Stimulated activated CD8-positive, alpha-beta memory T cell treated with anti-CD3 and anti-CD28 coated beads, Interleukin-7, amount 100 ng/mL, for 1 hour (primary cell): ENCODE measurements around the gene THOP1.
A peak's percentile ranks its signal among the peaks of the same experiment; 100 is the strongest.

Experiments
- DNase-seq, 2 donors: peaks; one replicate each; pipeline ENCODE4 v3.0.0-alpha.2; 2020; ENCODE audit warnings: low read depth in 2 of 2

THOP1 gene

DNA sequence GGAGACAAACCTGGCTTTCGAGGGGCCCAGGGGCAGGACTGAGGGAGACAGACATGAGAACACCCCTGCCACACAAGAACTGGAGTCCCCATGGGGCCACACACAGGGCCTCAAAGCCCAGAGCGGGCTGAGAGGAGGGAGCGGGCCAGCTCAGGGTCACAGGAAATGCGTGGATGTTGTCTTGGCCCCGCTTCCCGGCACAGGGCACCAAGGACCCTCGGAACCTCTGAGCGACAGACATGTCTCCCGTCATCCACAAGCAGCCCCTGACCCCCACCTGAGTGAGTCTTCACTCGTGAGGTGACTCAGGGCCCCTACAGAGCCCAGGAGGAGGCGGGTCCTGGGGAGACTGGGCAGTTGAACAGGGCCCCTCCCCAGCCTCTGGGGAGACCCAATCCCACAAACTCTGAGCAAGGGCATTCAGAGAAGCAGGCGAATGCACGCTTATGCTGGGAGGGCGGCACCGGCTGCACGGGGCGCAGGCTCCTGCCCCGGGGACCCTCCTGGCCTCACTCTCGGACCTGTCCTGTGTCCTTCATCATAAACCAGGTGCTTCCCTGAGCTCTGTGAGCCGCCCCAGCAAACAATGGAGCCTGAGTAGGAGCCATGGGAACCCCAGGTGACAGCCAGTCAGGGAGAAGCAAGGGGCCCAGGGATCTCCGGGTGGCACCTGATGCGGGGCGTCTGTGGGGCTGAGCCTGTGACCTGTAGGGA, 22.4 kb upstream of the THOP1 start:
- no peak for DNase-seq

DNA sequence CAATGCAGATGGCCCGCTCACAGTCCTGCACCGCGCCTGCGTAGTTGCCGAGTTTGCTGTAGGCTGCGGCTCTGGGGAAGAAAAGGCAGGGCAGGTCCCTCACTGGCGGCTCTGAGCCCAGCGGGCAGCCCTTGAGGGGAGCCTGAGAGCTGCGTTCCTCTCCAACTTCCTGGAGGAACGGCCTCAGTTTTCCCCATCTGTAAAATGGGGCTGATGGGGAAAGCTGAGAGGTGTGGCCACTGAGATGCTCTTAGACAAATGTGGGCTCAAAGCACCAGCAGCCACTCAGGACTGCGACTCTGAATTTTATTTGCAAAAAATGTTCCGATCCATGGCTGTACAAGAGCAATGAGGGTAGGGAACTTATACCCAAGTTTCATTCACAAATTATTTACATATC, 21.6 kb upstream of the THOP1 start:
- no peak for DNase-seq

DNA sequence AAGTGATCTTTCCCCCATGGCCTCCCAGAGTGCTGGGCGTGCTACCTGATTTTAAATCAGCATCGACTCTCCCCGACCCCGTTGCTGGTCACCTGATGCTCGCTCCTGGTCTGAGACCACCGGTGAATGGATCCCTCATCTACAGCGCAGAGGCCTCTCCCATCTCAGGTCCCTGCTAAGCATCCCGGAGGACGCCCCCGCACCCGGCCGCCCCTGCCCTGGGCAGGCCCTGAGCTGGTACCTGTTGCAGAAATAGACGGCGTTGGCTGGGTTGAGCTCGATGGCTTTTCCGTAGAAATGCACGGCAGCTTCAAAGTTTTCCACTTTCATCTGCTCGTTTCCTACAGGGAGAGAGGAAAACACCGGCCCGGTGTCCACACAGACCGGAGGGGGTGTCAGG, 20.4 kb upstream of the THOP1 start:
- no peak for DNase-seq

DNA sequence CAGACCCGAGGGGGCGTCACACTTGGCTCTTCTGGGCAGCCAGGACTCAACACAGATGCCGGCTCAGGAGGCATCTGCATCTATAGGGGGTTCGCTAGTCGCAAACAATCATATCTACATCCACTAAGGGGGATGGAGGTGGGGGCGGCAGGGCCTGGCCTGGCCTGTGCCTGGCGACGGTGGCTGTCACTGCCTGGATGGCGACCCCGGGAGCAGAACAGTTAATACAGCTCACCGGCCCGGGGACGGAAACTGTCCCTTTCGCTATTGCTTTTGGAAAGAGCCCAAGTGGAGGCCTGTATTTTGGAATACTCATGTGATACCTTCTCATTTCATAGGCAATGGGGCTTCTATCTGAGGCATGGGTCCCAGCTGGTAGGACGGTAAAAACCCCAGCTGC, 19.9 kb upstream of the THOP1 start:
- DNase-seq = no peak

DNA sequence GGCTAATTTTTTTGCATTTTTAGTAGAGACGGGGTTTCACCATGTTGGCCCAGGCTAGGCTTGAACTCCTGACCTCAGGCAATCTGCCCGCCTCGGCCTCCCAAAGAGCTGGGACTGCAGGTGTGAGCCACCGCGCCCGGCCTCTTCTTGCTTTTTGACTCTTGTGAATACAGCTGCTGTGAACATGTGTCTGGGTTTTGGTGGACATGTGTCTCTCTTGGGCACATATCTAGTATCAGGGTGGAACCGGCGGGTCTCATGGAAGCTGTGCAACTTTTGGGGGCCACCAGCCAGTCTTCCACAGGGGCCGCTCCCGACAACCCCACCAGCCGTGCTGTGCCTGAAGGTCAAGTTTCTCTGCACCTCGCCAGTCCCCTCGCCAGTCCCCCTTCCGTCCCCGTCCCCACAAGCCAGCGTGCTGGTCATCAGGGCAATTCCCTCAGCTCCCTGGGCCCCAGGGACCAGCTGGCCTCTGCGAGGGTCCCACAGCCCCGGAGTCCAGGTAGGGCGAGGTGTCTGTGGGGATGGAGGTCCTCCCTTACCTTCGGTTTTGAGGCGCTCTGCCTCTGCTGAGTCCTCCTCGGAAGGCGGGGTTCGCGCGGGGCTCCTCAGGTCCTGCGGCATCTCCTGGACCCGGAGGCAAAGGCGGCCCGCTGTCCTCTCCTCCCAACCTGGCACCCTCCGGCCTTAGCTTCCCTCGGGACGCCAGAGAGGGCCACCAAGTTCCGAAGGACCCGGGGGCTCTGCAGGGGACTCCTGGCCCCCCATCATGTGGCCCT, 18.5 kb upstream of the THOP1 start:
- no peak for DNase-seq

DNA sequence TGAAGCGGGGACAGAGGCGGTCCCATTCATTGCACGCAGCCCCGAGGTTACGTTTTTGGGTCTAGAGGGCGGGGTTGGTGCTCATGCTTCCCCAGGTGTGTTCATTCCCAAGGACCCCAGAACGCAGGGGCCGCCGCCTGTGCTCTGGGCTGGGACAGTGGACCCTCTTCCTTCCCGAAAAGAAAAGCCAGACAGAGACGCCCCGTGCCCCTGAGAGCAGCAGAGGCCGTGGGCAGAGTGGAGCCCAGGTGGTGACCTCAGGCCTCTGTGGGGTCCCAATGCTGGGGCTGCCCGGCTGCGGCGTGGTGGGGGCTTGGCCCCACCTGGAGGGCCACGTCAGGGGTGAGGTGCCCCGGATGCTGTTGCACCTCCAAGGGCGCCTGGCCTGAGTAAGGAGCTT, 17.6 kb upstream of the THOP1 start:
- no peak for DNase-seq

DNA sequence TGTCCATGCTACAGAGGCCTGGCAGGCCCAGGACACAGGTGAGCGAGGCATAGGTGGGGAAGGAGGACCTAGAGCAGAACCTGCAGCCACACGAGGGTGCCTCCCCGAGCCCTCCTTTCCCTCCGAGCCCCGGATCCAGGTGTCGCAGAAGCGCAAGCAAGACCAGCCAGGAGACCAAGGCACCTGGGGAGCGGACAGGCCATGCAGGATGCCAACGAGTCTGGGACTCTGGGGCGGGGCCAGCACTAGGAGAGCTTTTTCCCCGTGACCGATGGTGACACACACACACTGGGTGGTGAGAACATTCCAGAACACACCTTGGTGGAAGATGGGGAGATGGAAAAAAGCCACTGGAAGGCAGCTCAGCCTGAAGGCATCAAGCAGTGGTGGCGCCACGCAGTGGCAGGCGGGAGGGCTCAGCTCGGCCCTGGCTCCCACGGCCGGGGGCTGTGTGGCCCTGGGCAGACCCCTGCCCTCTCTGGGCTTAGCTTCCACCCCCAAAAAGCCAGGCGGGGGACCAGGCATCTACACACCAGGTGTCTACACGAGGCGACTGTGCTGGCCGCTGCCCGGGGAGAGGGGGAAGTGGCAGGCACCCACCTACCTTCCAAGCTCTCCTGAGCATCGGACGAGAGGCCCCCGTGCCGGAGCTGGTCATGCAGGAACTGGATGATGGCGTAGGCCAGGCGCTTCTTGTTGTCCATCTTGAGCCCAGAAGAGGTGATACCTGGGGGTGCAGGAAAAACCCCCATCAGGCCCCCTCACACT, 16.8 kb upstream of the THOP1 start:
- no peak for DNase-seq

DNA sequence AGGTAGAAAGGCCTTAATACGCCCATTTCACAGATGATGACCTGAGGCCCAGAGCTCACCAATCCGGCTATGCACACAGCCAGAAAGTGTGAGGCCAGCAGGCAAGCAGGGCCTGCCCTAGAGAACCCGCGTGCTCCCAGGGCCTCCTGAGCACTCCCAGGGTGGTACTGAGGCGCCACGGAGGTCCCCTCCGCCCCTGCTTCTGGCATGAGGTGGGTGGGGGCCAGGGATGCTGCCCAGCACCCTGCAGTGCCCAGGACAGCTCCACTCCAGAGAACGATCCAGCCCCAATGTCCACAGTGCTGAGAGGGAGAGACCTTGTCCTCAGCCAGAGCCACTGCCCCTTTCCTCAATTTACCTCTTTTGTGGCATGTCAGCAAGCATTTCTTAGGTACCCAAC, 16.1 kb upstream of the THOP1 start:
- no peak for DNase-seq

DNA sequence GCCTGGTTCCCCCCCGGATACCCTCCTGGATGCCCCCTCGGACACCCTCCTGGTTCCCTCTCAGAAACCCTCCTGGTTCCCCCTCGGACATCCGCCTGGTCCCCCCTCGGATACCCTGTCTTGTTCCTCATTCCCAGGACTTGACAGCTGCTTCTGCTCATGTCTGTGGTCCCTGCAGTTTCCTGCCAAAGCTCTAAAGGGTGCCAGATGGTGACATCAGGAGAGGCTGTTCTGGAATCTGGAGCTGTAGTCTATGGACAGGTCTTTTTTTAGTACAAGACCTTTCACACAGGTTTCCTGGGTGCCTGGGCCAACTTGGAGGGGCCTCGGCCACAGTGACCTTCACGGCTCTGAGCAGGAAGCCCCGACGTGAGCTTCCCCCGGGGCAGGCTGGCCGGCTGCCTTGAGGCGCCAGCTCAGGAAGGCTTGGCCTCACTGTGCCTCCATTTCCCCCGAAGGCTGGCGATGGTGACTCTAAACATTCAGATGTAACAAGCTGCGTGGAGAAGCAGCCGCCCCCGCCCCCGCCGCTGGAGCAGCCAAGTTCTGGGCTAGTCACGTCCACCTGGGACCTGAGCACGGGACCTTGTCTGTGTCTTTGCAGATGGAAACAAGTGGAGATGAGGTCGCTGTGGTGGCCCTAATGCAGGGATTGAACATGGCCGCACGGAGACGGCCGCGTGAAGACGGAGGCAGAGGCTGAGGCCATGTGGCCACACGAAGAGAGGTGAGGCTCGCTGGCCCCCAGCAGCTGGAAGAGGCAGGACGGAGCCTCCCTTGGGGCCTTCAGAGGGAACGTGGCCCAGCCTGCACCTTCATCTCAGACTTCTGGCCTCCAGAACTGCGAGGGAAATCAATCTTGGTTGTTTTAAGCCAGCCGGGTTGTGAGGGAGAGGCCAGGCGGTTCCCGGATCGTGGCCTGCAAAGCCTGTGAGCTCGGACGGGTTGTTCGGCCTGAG, 15.0 kb upstream of the THOP1 start:
- DNase-seq = no peak

DNA sequence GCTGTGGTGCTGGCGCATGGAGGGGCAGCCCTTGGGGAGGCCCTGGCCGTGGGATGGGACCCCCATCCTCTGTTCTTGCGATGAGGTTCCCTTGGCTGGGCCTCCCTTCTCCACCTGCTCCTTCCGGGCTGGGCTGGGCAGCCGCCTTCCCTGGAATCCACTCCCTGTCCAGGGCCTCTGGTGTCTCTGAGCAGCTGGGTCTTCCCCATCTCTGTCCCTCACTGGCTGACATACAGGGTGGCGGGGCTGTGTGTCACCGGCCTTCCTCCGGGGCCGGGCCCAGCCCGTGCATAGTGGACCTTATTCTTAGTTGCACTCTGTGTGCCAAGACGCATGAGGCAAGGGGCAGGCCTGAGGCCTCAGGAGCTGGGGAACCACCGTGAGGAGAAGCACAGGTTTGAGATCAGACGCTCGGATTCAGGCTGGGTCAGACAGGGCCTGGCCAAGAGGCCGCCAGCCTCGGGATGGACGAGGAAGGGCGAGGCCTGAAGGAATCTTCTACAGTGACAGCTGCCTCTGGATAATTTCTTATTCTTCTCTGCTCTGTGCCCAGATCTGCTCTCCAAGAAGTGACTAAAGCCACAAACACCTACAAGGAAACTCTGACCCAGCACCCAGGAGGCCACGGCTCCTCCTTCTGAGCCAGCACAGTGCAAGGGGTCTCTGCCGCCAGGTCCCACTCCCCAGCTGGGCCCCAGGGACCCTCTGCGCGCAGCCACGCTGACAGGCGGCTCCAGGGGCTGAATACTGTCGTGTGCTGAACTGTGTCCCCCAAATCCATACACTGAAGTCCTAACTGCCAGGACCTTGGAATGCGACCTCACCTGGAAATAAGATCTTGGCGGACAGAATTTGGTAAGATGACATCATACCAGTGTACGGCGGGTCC, 13.3 kb upstream of the THOP1 start:
- no peak for DNase-seq

DNA sequence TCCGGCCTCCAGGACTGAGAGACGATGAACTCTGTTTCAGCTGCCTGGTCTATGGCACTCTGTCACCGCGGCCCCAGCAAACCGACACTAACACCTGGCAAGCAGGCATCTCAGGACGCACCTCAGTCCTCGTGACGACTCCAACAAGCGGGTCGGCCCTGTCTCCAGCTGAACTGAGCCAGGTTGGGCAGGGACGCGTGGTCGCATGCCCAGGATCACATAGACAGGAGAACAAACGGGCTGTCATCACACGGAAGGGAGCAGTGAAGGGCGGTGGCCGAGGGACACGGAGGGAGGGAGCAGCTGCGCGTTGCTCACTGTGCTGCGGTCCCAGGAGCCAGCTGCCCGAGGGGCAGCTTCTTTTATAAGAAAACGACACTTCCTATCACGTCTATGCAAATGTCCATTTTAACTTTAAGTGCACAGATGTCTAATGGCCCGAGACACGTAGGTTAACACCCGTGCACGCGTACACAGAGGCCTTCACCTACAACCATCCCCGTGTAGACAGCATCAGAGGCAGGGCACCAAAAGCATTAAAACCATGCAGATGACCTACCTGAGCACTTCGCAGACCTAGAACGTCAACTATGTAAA, 11.1 kb upstream of the THOP1 start:
- DNase-seq = no peak

DNA sequence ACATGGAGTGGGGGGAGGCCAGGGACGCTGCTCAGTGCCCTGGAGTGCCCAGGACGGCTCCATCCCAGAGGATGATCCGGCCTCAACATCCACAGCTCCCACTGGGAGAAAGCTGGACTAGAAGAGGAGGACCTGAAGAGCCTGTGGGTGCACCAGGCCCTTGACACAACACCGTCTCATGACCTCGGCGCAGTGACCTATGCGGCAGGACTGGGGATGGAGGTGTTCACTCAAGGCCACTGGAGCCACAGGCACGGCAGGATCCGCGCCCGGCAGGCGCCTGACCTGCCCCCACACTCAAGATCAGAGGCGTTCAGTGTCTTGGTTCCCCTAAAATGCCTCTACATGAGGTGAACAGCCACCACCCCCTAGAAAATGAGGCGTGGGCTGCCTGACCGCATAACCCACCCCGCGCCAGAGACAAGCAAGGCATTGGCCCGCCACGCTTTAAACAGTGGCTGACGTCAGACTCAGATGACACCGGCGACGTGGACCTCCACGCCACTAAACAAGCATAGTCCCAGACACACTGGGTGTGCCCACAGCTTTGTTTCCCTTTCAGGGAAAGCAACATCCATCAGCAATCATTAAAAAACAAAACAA, 10.2 kb upstream of the THOP1 start:
- no peak for DNase-seq

DNA sequence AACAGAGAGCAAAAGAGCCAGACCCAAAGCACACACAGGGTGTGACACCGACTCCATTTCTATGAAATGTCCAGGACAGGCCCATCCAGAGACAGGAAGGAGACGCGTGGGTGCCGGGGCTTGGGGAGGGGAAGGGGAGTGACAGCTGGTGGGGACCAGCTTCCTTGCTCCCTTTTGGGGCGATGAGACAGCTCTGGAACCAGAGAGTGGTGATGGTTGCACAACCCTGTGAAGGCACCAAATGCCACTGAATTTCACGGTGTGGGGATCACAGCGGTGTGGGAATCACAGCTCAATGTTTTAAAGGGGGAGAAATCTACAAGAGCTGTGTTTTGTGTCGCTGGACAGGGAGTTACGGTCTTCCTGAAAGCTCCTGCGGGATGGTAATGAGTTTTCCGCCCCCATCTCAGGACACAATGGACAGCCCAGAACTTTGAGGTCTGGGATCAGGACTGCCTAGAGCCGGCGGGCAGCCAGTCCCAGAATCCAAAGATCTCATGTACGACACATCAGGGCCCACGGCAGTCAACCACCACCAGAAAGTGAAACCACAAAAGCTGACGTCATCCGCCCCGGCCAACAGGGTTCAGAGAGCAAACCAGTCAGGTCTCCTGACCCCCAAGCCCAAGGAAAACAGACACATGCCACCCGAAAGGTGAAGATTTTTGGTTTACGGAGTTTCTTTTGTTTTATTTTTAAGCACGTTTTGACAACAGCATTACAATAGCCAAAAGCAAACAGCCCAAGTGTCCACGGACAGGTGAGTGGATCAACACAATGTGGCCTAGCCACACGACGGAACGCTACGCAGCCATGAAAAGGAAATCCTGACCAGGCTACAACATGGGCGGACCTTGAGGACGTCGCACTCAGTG, 9.5 kb upstream of the THOP1 start:
- peak; percentile 20 to 33 for DNase-seq

DNA sequence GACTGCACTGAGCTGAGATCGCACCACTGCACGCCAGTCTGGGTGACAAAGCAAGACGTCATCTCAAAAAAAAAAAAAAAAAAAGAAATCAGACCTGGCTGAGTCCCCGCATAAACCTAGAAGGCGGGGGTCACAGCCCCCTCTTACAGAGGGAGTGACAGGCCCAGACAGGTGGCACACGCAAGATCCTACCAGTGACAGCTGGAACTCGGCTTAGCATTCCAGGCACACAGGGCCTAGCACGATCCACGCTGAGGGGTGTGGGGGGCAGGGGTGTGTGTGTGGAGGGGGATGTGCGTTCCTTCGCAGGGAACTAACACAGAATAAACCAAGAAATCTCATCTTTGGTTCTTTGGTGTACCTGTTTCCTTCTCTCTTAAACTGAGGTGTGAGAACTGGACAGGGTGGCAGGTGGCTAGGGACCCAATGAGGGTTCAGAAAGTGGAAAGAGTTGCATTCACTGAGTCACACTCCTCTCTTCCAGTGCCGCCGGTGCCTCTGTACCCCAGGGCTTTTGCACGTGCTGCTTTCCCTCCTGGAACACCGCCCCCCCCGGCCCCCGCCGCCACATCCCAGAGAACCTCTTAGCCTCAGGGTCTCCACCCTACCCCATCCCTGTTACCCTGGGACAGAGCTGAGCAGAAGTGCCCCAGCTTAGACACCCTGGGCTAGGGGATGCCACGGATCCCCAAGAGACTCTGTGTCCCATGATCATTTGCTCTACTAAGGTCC, 7.2 kb upstream of the THOP1 start:
- DNase-seq = no peak

DNA sequence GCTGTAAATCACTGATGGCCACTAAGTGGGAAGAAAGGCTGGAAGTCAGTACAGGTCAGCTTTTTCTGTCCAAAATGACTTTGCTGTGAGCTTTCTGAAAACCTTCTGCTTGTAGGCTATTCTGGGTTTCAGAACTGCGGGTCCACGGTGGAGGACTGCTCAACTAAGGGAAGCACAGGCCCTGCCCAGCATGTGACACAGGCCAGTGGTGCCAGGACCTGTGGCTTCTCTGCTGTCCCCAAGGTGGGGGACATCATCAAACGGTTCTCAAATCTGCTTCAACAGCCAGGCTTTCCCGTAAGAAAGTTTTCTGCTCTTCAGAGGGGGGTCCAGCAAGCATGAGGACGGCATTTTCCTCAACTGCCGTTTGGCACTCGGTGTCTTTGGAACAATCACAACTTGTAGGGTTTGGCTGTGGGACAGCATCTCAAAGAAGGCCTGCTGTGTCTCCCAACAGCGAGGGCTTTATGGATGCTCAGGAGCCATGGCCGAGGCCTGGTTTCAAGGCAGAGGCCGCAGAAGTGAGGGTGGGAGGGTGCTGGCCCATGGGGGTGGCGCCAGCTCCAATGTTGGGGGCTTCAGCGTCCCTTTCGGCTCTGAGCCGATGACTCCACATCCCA, 6.1 kb upstream of the THOP1 start:
- no peak for DNase-seq

DNA sequence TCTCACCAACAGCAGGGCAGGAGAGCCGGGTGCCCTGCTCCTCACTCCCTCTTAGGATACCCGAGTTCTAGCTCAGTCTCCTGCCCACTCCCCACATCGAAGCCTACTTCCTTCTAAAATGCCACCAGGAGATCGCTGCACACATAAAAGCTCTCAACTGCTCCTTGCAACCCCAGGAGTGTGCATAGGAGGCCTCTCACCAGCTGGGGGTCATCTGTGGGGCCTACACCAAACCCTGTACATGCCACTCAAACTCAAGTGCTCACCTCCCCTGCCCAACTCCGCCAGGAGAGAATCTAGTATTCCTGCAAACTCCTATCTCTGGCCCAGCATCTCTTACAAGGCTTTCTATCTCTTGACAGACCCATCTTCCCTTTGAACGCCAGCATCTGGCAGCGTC, 5.0 kb upstream of the THOP1 start:
- no peak for DNase-seq

DNA sequence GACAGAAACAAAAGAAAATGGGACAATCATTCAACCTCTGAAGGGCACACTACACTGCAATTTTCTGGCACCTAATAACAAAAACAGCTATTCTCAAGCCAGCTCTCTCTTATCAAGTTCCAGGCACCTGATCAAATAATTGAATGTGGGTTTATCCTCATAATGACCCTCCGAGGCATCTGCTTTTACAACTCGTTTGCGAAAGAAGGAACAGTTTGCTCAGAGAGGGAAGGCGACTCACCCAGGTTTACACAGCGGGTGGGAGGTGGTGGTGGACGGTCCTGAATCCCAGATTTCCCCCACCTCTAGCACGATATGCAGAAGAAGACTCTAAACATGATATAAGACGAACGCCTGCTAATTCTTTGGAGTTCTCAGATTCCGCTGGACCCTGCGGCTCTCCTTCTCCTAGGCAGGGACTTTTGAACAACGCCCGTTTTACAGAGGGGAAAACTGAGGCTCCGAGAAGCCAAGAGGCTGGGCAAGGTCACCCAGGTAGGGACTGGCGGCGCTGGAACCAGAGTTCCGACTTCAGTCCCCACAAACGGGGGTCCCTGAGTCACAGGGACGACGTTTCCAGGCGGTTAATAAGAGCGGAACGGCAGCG, 2.9 kb upstream of the THOP1 start:
- no peak for DNase-seq
